ENCODE results near the gene MOB2. TPM values are rescaled to one million over a fixed set of nuclear protein-coding genes. Genes with fewer than 3 reads are reported as not detected.

The MOB2 gene
- total RNA-seq, 4 donors from 2014 or later: 34.7 to 50.4 (median 40.5) TPM

GRCh38 chr11:1460396-1460985 lies 26.1 kb downstream of the MOB2 start:
- peak in 1 of 3 donors; percentile 60 for DNase-seq
- Histone ChIP-seq H3K36me3 (no peaks in the 10 kb centered on the region), H3K9me3 (no peaks in the 10 kb centered on the region), H3K4me3 (peak overlapping the region; percentile 6 to 48 (median 24)), H3K4me1 (peaks cover 0 to 31% (median 1%) of the 10 kb centered on the region in 4 donors), H3K27me3 (no peaks in the 10 kb centered on the region), H3K27ac (peak overlapping the region; percentile 64 to 91 (median 80))
- TF ChIP-seq POLR2A (IDR thresholded peaks at IDR 0.05) (no peak), CTCF (IDR thresholded peaks at IDR 0.05) (no peak)

GRCh38 chr11:1459764-1460395 lies 26.7 kb downstream of the MOB2 start:
- no peaks in the 10 kb centered on the region for H3K27me3 ChIP-seq
- H3K36me3 ChIP-seq: no peaks in the 10 kb centered on the region
- TF ChIP-seq POLR2A (IDR thresholded peaks at IDR 0.05) (no peak), CTCF (IDR thresholded peaks at IDR 0.05) (no peak)
- no peaks in the 10 kb centered on the region for H3K9me3 ChIP-seq
- H3K27ac ChIP-seq: peak overlapping the region; percentile 57 to 91 (median 76)
- peaks cover 0 to 31% (median 1%) of the 10 kb centered on the region in 4 donors for H3K4me1 ChIP-seq
- peak overlapping the region in 3 of 4 donors; percentile 10 to 48 (median 23) for H3K4me3 ChIP-seq
- no peak for DNase-seq

GRCh38 chr11:1459219-1459575 lies 27.4 kb downstream of the MOB2 start:
- Histone ChIP-seq H3K27me3 (no peaks in the 10 kb centered on the region), H3K36me3 (no peaks in the 10 kb centered on the region), H3K4me1 (peaks cover 0 to 31% (median 1%) of the 10 kb centered on the region in 4 donors), H3K27ac (peak overlapping the region; percentile 57 to 91 (median 76)), H3K9me3 (no peaks in the 10 kb centered on the region), H3K4me3 (peak overlapping the region in 2 of 4 donors; percentile 2 to 48)
- no peak for DNase-seq
- no peak for TF ChIP-seq POLR2A (IDR thresholded peaks at IDR 0.05)
- no peak for TF ChIP-seq CTCF (IDR thresholded peaks at IDR 0.05)

GRCh38 chr11:1458340-1459218 lies 28.0 kb downstream of the MOB2 start:
- peak; percentile 22 to 77 (median 73) for DNase-seq
- H3K4me1 ChIP-seq: peaks cover 0 to 31% (median 1%) of the 10 kb centered on the region in 4 donors
- H3K27ac ChIP-seq: peak overlapping the region; percentile 57 to 91 (median 76)
- H3K36me3 ChIP-seq: no peaks in the 10 kb centered on the region
- no peaks in the 10 kb centered on the region for H3K9me3 ChIP-seq
- no peaks in the 10 kb centered on the region for H3K27me3 ChIP-seq
- H3K4me3 ChIP-seq: peak overlapping the region in 1 of 4 donors; percentile 48
- no peak for TF ChIP-seq POLR2A (IDR thresholded peaks at IDR 0.05)
- peak in 1 of 6 experiments; percentile 10 for TF ChIP-seq CTCF (IDR thresholded peaks at IDR 0.05)

- TF ChIP-seq POLR2A (IDR thresholded peaks at IDR 0.05): no peak
- TF ChIP-seq CTCF (IDR thresholded peaks at IDR 0.05): no peak
- Histone ChIP-seq H3K27me3 (no peaks in the 10 kb centered on the region), H3K4me1 (peaks cover 0 to 31% (median 1%) of the 10 kb centered on the region in 4 donors), H3K27ac (no peak overlapping the region), H3K4me3 (no peak overlapping the region), H3K9me3 (no peaks in the 10 kb centered on the region), H3K36me3 (no peaks in the 10 kb centered on the region)
- DNase-seq: no peak
Measured at GRCh38 chr11:1457856-1458255, 28.7 kb downstream of the MOB2 start.

Measured in Peyer's patch (tissue), 4 donors.